IPS DF 6.9 (cell line): ENCODE measurements around the gene ZNF550.
A peak's percentile ranks its signal among the peaks of the same experiment; 100 is the strongest.

Experiments used
- DNase-seq: peaks from one replicate; pipeline ENCODE4 v3.0.0-alpha.2; 2013; ENCODE audit warnings: low read depth, low spot score
- H3K27ac ChIP-seq: one replicate; pipeline ENCODE4 v1.5.1; 2013; ENCODE audit warnings: low read length, control low read depth
- H3K27me3 ChIP-seq: 2 replicates; pipeline ENCODE4 v1.6.1; 2013; ENCODE audit warnings: mild to moderate bottlenecking, low read length; ENCODE audit not compliant: control insufficient read depth, insufficient read depth
- H3K36me3 ChIP-seq: 2 replicates; pipeline ENCODE4 v1.6.1; 2013; ENCODE audit warnings: low read length; ENCODE audit not compliant: control insufficient read depth, insufficient read depth
- H3K4me1 ChIP-seq: 2 replicates; pipeline ENCODE4 v1.6.1; 2013; ENCODE audit warnings: low read length; ENCODE audit not compliant: control insufficient read depth, insufficient read depth
- H3K4me3 ChIP-seq: 2 replicates; pipeline ENCODE4 v1.5.1; 2013; ENCODE audit warnings: mild to moderate bottlenecking, low read length
- H3K9me3 ChIP-seq: 2 replicates; pipeline ENCODE4 v1.6.1; 2013; ENCODE audit warnings: low read length, inconsistent platforms; ENCODE audit not compliant: control insufficient read depth, insufficient read depth
- WGBS: extraction: QIAGEN DNeasy Blood & Tissue Kit; methylation state at CpG from one replicate; pipeline ENCODE4 v1.1.7; 2013; ENCODE audit warnings: mixed read lengths, missing lambda C conversion rate; ENCODE audit not compliant: insufficient read length, insufficient coverage; 5-methylcytosine and 5-hydroxymethylcytosine counted together

Gene ZNF550

GRCh38 chr19:57559404-57560025, at the start of gene ZNF550:
TSS of gene ZNF550 (minus strand) at chr19:57559863. CDS start at chr19:57559682, 181 bp downstream.
- Histone ChIP-seq H3K27me3 (no peaks in the 10 kb centered on the region), H3K27ac (no peak within 1 kb of the TSS), H3K9me3 (peaks cover 2% of the 10 kb centered on the region; the same call in 1 of the 2 replicates), H3K4me1 (no peaks in the 10 kb centered on the region), H3K4me3 (peak within 1 kb of the TSS; percentile 73), H3K36me3 (peaks cover 7% of the 10 kb centered on the region; the same call in 1 of the 2 replicates)
- no CpG with 5 or more reads among the region's 56 CpGs for WGBS
- peak; percentile 31 for DNase-seq

DNA sequence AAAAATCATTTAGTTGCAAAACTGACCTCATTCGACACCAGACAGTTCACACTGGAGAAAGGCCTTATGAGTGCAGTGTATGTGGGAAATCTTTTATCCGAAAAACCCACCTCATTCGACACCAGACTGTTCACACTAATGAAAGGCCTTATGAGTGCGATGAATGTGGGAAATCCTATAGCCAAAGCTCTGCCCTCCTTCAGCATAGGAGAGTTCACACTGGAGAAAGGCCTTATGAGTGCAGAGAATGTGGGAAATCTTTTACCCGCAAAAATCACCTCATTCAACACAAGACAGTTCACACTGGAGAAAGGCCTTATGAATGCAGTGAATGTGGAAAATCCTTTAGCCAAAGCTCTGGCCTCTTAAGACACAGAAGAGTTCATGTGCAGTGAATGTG, 47.3 kb upstream of the ZNF550 start:
- Histone ChIP-seq H3K4me3 (no peak overlapping the region), H3K27me3 (no peaks in the 10 kb centered on the region; the same call in 1 of the 2 replicates), H3K36me3 (peaks cover 14% of the 10 kb centered on the region; the same call in 1 of the 2 replicates), H3K27ac (no peak overlapping the region), H3K4me1 (no peaks in the 10 kb centered on the region), H3K9me3 (no peaks in the 10 kb centered on the region)
- no CpG with 5 or more reads among the region's 5 CpGs for WGBS
- no peak for DNase-seq

GRCh38 chr19:57599761-57600383, 40.2 kb upstream of the ZNF550 start, which contains the start of gene ZNF530:
TSS of gene ZNF530 (plus strand) at chr19:57599885. CDS start at chr19:57604346, 4,461 bp downstream.
- Histone ChIP-seq H3K27me3 (no peaks in the 10 kb centered on the region), H3K4me1 (peaks cover 4% of the 10 kb centered on the region; the same call in 1 of the 2 replicates), H3K4me3 (peak within 1 kb of the TSS; percentile 91), H3K9me3 (no peaks in the 10 kb centered on the region), H3K27ac (no peak within 1 kb of the TSS), H3K36me3 (no peaks in the 10 kb centered on the region; the same call in 1 of the 2 replicates)
- no CpG with 5 or more reads among the region's 53 CpGs for WGBS
- peak; percentile 80 for DNase-seq

DNA sequence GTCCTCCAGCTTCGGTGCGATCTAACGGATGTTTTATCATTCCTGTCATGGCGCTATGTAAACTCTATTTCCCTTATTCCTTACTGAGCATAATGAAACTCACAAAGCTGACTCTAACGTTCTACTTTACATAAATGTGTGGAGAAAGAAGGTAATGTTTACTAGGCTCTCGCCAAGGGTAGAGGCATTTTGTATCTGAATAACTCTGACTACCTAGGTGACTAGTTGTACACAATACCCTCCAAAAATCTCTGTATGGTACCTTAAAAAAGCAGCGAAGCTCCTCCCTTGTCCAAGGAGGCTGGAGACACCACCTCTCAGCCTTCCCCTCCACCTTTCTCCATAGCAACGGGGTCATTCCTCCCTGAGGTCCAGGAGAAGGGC, 39.7 kb upstream of the ZNF550 start:
- no CpG with 5 or more reads among the region's 8 CpGs for WGBS
- no peaks in the 10 kb centered on the region; the same call in 1 of the 2 replicates for H3K27me3 ChIP-seq
- no peak overlapping the region for H3K27ac ChIP-seq
- no peak for DNase-seq
- H3K36me3 ChIP-seq = no peaks in the 10 kb centered on the region
- H3K4me1 ChIP-seq = peaks cover 4% of the 10 kb centered on the region; the same call in 1 of the 2 replicates
- no peak overlapping the region; the same call in 1 of the 2 replicates for H3K4me3 ChIP-seq
- no peaks in the 10 kb centered on the region for H3K9me3 ChIP-seq

- Histone ChIP-seq H3K27ac (no peak overlapping the region), H3K4me1 (no peaks in the 10 kb centered on the region), H3K36me3 (peaks cover 37% of the 10 kb centered on the region), H3K27me3 (no peaks in the 10 kb centered on the region; the same call in 1 of the 2 replicates), H3K4me3 (no peak overlapping the region), H3K9me3 (peaks cover 6% of the 10 kb centered on the region)
- DNase-seq = no peak
- no CpG with 5 or more reads among the region's 1 CpG for WGBS
Measured at GRCh38 chr19:57587529-57587928, 27.9 kb upstream of the ZNF550 start.

DNA sequence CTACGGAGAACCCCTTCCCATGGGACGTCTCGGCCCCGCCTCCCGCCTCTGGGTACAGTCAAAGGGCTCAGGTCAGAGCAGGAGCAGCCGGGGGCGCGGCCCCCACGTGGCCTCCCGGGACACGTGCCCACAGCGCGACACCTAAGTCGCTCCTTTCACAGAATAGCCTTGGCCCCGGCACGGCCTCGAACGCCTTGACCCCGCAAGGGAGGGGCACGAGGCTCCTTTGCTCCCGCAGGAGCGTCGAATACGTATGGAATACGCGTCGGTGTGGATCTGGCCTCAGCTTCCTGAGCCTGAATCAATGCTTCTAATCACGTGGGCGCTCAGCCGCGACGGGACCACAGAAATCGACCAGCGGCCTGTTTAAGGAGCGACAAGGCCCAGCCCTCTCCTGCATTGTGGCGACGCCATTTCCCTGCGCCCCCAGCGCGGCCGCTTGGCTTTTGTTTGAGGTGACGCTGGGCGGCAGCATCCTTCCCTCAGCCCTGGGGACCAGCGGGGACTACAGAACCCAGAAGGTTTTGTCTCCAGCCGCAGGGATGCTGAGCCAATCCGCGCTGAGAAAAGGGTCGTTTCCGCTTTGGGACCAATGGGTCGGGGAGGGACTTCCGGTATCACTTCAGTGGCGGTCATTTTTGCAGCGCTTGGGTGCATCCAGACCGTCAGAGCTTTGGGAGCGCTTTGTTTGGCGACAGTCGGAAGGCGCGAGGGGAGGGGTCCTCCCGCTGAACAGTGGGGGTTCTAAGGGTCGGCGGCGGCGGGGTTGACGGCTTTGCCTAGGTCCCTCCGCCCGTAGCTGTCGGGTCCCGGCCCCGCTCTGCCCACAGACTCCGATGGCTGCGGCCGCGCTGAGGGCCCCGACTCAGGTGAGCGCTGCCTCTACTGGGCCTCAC, 24.1 kb upstream of the ZNF550 start, which contains the start of gene ZIK1:
Gene ZIK1, plus strand, starts transcription at position 625 of the 896 bp plus-strand sequence. Its CDS starts 212 bp downstream, at position 837.
- peak; percentile 95 for DNase-seq
- Histone ChIP-seq H3K36me3 (peaks cover 10% of the 10 kb centered on the region; the same call in 1 of the 2 replicates), H3K27ac (no peak within 1 kb of the TSS), H3K27me3 (no peaks in the 10 kb centered on the region), H3K4me1 (no peaks in the 10 kb centered on the region), H3K4me3 (peak within 1 kb of the TSS; percentile 92), H3K9me3 (no peaks in the 10 kb centered on the region)
- no CpG with 5 or more reads among the region's 76 CpGs for WGBS

DNA sequence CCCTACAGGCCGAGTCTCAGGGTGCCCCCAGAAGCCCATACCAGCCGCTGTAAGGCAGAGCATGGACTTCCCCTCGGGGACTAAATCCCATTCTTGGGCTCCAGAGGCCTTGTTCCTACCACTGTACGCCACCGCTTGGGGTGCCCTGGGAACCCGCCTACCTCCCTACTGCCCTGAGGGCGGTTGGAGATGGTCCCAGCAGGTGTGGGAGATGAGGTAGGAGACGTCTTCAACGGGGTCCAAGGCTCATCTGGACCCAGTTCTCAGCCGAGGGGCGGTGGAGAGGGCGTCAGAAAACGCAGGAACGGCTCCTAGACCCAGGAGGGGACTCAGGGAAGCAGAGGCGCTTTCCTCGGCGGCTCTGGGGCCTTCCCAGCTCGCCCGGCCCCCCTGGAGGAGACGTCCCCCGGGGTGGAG, 23.4 kb upstream of the ZNF550 start:
- Histone ChIP-seq H3K4me3 (peak overlapping the region; percentile 17; the same call in 1 of the 2 replicates), H3K27me3 (no peaks in the 10 kb centered on the region), H3K36me3 (peaks cover 3% of the 10 kb centered on the region; the same call in 1 of the 2 replicates), H3K4me1 (no peaks in the 10 kb centered on the region), H3K27ac (no peak overlapping the region), H3K9me3 (no peaks in the 10 kb centered on the region)
- WGBS = no CpG with 5 or more reads among the region's 21 CpGs
- DNase-seq = no peak

DNA sequence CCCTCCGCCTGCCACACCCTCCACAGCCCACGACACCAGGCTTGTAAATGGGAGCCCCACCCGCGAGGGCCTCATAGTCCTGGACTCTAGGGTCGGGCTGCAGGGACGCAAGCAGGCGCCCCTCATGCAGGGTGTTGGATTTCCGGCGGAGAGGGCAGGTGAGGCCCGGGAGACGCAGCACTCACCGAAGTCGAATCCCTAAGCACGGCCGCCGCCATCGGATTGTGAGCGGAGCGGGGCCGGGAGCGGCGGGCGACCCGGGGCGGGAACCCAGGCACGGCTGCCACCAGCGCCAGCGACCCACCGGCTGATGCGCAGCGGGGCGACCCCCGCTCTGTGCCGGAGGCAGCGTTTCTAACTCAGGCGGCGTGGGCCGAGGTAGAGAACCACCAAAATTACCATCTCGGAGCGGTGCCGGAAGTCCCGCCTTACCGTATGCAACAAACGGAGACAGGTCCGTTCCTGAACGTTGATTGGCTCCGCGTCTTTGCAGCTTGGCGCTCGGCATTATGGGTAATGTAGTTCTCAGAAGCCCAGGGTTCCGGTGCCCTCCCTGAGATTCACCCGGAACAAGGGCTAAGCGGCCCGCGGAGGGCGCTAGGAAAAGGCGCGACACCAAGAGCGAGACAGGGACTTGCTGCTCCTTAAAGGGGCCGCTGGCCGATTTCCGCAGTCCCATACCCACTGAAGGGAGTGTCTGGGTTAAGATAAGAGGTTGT, 19.0 kb upstream of the ZNF550 start, which contains the start of gene ZNF416:
Gene ZNF416, minus strand, starts transcription at position 425 of the 719 bp plus-strand sequence. Its CDS starts 207 bp downstream, at position 218.
- H3K36me3 ChIP-seq = peaks cover 22% of the 10 kb centered on the region
- no peaks in the 10 kb centered on the region for H3K27me3 ChIP-seq
- H3K9me3 ChIP-seq = no peaks in the 10 kb centered on the region
- no peak within 1 kb of the TSS for H3K27ac ChIP-seq
- H3K4me3 ChIP-seq = peak within 1 kb of the TSS; percentile 86
- H3K4me1 ChIP-seq = peaks cover 4% of the 10 kb centered on the region; the same call in 1 of the 2 replicates
- no CpG with 5 or more reads among the region's 62 CpGs for WGBS
- peak; percentile 99 for DNase-seq

GRCh38 chr19:57576661-57577060, 17.0 kb upstream of the ZNF550 start:
- H3K36me3 ChIP-seq = peaks cover 40% of the 10 kb centered on the region
- H3K4me1 ChIP-seq = peaks cover 4% of the 10 kb centered on the region; the same call in 1 of the 2 replicates
- H3K9me3 ChIP-seq = peaks cover 16% of the 10 kb centered on the region
- DNase-seq = no peak
- H3K27me3 ChIP-seq = no peaks in the 10 kb centered on the region
- H3K27ac ChIP-seq = no peak overlapping the region
- no peak overlapping the region for H3K4me3 ChIP-seq
